ENCODE data around the gene SUCLG1. TPM values are rescaled to one million over a fixed set of nuclear protein-coding genes. Genes with fewer than 3 reads are reported as not detected.
A peak's percentile ranks its signal among the peaks of the same experiment; 100 is the strongest.

The SUCLG1 gene
- total RNA-seq, result 10 to 100 TPM; 66.1 to 69.0 TPM

DNA sequence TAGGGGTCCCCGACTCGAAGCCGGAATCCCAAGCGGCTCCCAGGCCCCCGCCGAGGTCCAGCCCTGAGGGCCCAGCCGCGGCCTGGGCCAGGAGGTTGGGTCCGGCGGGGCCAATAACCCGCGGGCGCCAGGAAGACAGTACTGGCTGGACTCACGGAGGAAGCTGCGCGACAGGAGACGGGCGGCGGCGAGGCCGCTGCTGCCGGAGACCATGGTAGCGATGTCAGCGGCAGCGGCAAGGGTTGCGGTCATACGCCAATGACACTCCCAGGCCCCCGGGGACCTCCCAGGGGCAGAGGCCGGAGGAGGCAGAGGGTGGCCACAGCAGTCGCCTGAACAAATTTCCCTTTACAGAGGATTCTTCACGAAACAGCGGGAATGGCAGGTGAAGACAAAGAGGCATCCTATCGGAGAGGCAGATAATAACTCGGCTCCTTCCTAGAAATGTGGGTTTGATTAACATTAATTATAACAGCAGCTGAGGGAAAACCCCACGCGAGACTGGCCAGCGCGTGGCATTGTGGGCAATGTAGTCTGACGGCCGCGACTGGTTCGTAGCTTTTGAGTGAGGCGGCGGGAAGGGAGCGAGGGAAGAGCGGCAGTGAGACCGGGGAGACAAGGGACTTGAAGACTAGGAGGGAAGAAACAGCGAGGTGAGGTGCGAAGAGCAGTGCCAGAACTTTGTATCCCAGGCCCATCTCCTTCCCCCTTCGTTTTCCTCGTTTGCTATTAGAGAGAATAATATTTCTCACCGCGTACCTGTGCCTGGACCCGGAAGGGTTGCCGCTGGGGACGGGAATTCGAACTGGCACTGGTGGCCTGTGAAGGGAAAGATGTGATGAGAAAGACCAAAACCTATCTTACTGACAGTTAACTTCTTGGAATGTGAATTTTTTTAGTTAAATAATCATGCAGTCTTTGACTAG is at the start of gene SUCLG1:
Gene SUCLG1, minus strand, starts transcription at position 263 of the 926 bp plus-strand sequence. Its CDS starts 11 bp downstream, at position 252.
- H3K4me1 Mint-ChIP-seq, result peaks cover 40% of the 10 kb centered on the region
- CTCF ChIA-PET, result interaction anchor here (0.8 to 1.7 kb wide), 2 partner anchors 59 to 467 kb away, joined by 3 to 8 read pairs; no protein-coding TSS in a partner anchor
- H3K27ac Mint-ChIP-seq, result peak within 1 kb of the TSS; percentile 77
- H3K9me3 Mint-ChIP-seq, result no peaks in the 10 kb centered on the region
- POLR2A ChIA-PET, result interaction anchor here (0.8 to 1.9 kb wide), 20 partner anchors 9 to 595 kb away, joined by 3 to 14 read pairs (median 4); partner anchors contain the start of genes DNAH6, TMSB10 and TRABD2A
- peak within 1 kb of the TSS; percentile 87 for H3K4me3 Mint-ChIP-seq
- peaks cover 2% of the 10 kb centered on the region for H3K36me3 Mint-ChIP-seq (ENCODE audit: low read depth)
- H3K27me3 Mint-ChIP-seq, result no peaks in the 10 kb centered on the region
- DNase-seq, result peak; percentile 89

DNA sequence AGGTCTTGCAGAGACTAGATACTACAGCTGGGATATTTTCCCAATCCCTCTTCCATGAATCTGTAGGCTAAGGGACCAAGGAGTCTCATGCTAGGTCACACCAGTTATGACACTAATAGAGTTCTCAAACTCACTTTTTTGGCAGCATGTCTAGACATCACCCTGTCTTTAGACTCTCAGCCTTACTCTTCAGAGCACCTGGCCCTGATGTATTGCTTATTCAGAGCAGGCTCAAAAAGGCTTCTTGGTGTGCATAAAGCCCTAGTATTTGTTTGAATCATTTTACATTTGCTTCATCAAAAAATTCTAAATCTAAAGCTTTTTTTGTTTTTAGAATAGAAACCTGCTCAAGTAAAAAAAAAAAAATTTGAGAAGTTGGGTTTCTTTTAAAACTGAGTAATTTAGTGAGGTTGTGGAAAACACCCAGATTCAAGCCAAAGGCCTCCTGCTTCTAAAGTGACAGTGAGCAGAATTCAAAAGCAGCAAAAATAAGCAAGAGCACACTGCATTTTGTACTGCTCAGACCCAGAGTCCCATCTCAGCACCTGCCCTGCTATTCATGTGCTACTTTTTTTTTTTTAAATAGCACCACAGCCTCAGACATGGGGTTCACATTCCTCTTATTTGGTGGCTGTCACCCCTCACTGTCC is 39.2 kb upstream of the SUCLG1 start:
- Mint-ChIP-seq H3K9me3 (no peaks in the 10 kb centered on the region), H3K4me1 (peaks cover 12% of the 10 kb centered on the region), H3K27me3 (peaks cover under 1% of the 10 kb centered on the region), H3K27ac (no peak overlapping the region), H3K4me3 (no peak overlapping the region), H3K36me3 (ENCODE audit: low read depth) (no peaks in the 10 kb centered on the region)
- DNase-seq, result no peak
- ChIA-PET CTCF (interaction anchor here (0.9 to 2.2 kb wide), 7 partner anchors 129 to 518 kb away, joined by 3 to 13 read pairs (median 5); no protein-coding TSS in a partner anchor), POLR2A (interaction anchor here (0.5 to 1.0 kb wide), 2 partner anchors 281 to 427 kb away, joined by 3 to 4 read pairs; no protein-coding TSS in a partner anchor)

DNA sequence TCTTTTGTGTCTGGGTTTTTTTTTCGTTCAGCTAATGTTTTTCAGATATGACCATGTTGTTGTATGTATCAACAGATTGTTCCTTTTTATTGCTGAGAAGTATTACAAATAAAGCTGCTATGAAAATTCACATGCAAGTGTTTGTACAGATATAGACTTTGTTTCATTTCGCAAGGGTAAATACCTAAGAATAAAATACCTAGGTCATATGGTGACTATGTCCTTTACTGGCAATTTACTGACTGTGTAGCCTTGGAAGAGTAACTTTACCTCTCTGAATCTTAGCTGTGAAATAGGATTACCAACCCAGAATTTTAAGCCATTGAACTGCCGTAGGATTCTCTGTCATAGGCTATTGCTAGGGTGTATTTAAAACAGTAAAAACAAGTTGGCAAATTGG is 38.2 kb upstream of the SUCLG1 start:
- Mint-ChIP-seq H3K4me3 (no peak overlapping the region), H3K36me3 (ENCODE audit: low read depth) (no peaks in the 10 kb centered on the region), H3K9me3 (no peaks in the 10 kb centered on the region), H3K27me3 (no peaks in the 10 kb centered on the region), H3K27ac (no peak overlapping the region), H3K4me1 (peaks cover 12% of the 10 kb centered on the region)
- DNase-seq, result no peak
- ChIA-PET POLR2A (interaction anchor here (1.0 kb wide), 1 partner anchor 428 kb away, joined by 4 read pairs; no protein-coding TSS in a partner anchor), CTCF (interaction anchor here (0.8 to 2.2 kb wide), 8 partner anchors 130 to 519 kb away, joined by 3 to 13 read pairs (median 4); no protein-coding TSS in a partner anchor)

DNA sequence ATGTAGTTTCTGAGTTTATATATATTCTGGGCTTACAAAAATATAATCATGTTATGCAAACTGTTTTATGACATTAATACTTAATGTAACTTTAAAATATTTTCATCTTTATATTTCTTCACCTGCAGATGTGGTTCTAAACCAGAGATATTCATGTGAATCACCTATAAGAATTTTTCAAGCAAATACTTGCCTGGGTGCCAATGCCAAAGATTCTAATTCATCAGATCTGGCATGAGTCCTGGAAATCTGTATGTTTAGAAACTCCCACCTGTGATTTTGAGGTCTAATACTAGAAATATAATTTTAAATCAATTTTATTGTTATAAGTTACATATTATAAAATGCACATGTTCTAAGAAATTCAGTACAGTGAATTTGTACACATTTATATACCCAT is 37.3 kb upstream of the SUCLG1 start:
- Mint-ChIP-seq H3K4me3 (no peak overlapping the region), H3K4me1 (peaks cover 12% of the 10 kb centered on the region), H3K27ac (no peak overlapping the region), H3K27me3 (no peaks in the 10 kb centered on the region), H3K36me3 (ENCODE audit: low read depth) (no peaks in the 10 kb centered on the region), H3K9me3 (no peaks in the 10 kb centered on the region)
- no peak for DNase-seq
- CTCF ChIA-PET, result no interaction called here
- POLR2A ChIA-PET, result no interaction called here

DNA sequence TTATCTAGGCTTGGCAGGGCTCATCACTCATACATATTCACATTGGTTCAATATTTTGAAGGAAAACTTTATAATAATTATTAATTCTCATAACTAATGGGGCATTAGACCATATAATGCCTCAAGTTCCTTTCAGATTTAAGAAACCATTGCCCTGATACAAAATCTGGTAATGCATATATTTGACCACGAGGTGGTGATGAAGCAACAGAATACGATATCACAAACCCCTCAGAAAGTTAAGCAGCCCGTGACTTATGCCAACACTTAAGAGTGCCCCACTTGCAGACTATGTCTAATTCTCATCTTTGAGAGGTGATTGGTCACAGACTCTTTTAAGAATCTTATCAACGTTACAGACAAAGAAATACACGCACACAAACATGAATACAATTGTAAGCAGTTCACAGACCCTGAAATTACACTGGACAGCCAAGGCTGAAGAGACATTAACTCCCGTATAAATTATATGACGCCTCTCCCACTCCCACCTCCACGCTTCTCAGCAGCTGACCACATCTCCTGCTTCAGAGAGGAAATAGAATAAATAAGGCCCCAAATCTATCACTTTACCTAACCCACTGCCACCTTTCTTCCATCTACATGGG is 36.6 kb upstream of the SUCLG1 start:
- Mint-ChIP-seq H3K36me3 (ENCODE audit: low read depth) (no peaks in the 10 kb centered on the region), H3K27ac (no peak overlapping the region), H3K9me3 (no peaks in the 10 kb centered on the region), H3K4me3 (no peak overlapping the region), H3K27me3 (no peaks in the 10 kb centered on the region), H3K4me1 (peaks cover 12% of the 10 kb centered on the region)
- POLR2A ChIA-PET, result no interaction called here
- CTCF ChIA-PET, result interaction anchor here (1.8 to 2.6 kb wide), 2 partner anchors 387 to 430 kb away, joined by 4 to 10 read pairs; no protein-coding TSS in a partner anchor
- peak; percentile 29 for DNase-seq

DNA sequence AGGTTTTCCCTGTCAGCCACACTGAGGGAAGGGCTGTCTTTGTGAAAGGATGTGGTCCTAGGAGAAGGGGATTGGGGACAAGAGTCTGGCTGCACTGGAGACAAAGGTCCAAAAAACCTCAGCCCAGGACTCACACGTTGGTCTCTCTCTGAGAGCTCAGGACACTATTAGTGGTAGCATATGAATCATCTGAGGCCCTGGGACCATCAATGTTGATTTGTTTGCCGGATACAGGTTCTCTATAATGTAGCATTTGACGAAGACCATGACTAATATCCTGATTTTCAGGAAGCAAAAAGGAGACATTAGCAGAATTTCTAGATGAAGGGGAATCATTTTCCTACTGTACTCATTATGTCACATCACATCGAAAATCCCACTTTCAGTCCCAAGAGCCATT is 35.0 kb upstream of the SUCLG1 start:
- Mint-ChIP-seq H3K27ac (no peak overlapping the region), H3K4me3 (no peak overlapping the region), H3K36me3 (ENCODE audit: low read depth) (no peaks in the 10 kb centered on the region), H3K9me3 (no peaks in the 10 kb centered on the region), H3K4me1 (peaks cover 10% of the 10 kb centered on the region), H3K27me3 (no peaks in the 10 kb centered on the region)
- ChIA-PET CTCF (interaction anchor here (1.2 to 2.6 kb wide), 3 partner anchors 22 to 432 kb away, joined by 3 to 10 read pairs (median 4); partner anchors contain the start of gene DNAH6), POLR2A (no interaction called here)
- no peak for DNase-seq

DNA sequence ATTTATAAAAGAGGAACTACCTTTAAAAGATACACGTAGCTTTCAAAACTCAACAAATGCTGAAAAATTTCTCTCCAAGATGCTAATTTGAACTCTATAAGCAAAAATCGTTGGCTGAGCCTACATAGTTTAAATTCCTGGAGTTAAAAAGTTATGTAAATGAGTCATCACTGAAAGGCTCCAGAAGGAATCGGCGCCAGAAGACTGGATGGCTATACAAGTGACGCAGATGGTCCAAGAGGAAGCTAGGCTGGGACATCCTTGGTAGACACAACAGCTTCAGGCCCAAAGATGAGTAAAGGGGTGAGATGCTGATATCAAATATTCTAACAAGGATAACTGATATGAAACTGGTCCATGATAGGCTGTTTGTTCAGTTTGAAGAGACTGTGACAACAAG is 34.4 kb upstream of the SUCLG1 start:
- ChIA-PET CTCF (interaction anchor here (0.9 to 2.6 kb wide), 4 partner anchors 22 to 432 kb away, joined by 3 to 10 read pairs (median 4); partner anchors contain the start of gene DNAH6), POLR2A (no interaction called here)
- Mint-ChIP-seq H3K4me3 (no peak overlapping the region), H3K4me1 (peaks cover 10% of the 10 kb centered on the region), H3K27ac (no peak overlapping the region), H3K9me3 (no peaks in the 10 kb centered on the region), H3K36me3 (ENCODE audit: low read depth) (no peaks in the 10 kb centered on the region), H3K27me3 (no peaks in the 10 kb centered on the region)
- no peak for DNase-seq

DNA sequence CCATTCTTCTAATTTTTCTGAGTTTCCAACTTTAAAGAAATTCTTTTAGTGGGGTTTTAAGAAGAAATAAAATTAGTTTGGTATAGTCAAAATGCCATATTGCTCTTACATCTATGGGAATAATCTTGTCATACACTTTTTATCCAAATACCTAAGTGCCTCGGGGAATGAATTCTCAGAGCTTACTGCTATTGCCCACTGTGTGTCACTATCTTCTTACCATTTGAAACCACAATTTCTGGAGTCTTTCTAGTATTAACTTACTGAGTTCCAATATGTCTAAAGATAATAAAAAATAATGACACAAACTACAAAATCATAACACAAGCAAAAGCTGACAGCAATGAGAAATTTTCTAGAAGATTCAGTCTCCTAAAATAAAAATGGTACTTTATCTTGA is 33.5 kb upstream of the SUCLG1 start:
- CTCF ChIA-PET, result interaction anchor here (0.5 to 2.6 kb wide), 4 partner anchors 23 to 433 kb away, joined by 3 to 10 read pairs (median 3); partner anchors contain the start of gene DNAH6
- no peaks in the 10 kb centered on the region for H3K27me3 Mint-ChIP-seq
- POLR2A ChIA-PET, result no interaction called here

DNA sequence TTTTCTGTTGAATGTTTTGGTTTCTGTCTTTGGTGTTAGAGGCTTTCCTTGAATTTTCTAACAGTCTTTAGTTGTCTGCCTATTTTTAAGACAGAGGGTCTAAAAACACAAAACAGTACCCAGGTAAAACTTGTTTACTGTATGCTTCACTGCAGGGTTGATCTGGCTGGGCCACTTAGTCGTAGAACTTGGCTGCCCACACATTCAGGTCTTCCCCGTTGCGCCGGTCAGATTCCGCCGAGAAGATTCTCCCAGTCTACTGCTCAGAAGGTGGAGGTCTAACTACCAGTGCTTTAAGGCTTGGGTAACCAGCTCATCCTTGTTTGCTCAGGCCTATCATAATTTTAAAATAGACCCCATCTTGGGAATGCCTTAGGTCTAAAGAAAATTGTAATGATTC is 32.7 kb upstream of the SUCLG1 start:
- no peak overlapping the region for H3K27ac Mint-ChIP-seq
- peaks cover 10% of the 10 kb centered on the region for H3K4me1 Mint-ChIP-seq
- no peaks in the 10 kb centered on the region for H3K36me3 Mint-ChIP-seq (ENCODE audit: low read depth)
- ChIA-PET CTCF (interaction anchor here (0.7 to 1.1 kb wide), 3 partner anchors 34 to 434 kb away, joined by 3 to 5 read pairs (median 3); no protein-coding TSS in a partner anchor), POLR2A (no interaction called here)
- no peak overlapping the region for H3K4me3 Mint-ChIP-seq
- H3K27me3 Mint-ChIP-seq, result no peaks in the 10 kb centered on the region
- no peak for DNase-seq
- no peaks in the 10 kb centered on the region for H3K9me3 Mint-ChIP-seq

More for the DNA sequence above, 33.5 kb upstream of the SUCLG1 start:
- DNase-seq, result no peak
- Mint-ChIP-seq H3K27ac (no peak overlapping the region), H3K9me3 (no peaks in the 10 kb centered on the region), H3K4me1 (peaks cover 10% of the 10 kb centered on the region), H3K4me3 (no peak overlapping the region), H3K36me3 (ENCODE audit: low read depth) (no peaks in the 10 kb centered on the region)

DNA sequence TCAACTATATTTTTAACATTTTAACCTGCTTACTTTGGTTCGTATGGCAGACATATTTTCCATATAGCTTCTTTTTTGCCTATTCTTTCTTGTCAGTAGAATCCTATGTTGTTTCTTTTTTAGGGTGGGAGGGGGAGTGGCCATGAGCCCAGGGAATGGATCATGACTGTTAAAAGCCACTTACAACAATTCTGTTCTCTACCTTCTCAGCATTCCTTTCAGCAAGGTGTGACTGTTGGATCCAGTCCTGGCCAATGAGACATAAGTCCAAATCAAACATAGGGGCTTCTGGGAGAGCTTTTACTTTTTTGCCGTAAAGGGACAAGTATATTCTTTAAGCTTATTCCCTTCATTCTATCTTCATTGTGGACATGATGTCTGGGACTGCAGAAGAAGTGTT is 32.2 kb upstream of the SUCLG1 start:
- H3K36me3 Mint-ChIP-seq (ENCODE audit: low read depth), result no peaks in the 10 kb centered on the region
- H3K27me3 Mint-ChIP-seq, result no peaks in the 10 kb centered on the region
- H3K4me1 Mint-ChIP-seq, result peaks cover 10% of the 10 kb centered on the region
- no peak overlapping the region for H3K27ac Mint-ChIP-seq
- H3K9me3 Mint-ChIP-seq, result no peaks in the 10 kb centered on the region
- H3K4me3 Mint-ChIP-seq, result no peak overlapping the region
- CTCF ChIA-PET, result interaction anchor here (0.7 to 1.1 kb wide), 3 partner anchors 34 to 434 kb away, joined by 3 to 5 read pairs (median 3); no protein-coding TSS in a partner anchor
- no peak for DNase-seq
- POLR2A ChIA-PET, result no interaction called here

DNA sequence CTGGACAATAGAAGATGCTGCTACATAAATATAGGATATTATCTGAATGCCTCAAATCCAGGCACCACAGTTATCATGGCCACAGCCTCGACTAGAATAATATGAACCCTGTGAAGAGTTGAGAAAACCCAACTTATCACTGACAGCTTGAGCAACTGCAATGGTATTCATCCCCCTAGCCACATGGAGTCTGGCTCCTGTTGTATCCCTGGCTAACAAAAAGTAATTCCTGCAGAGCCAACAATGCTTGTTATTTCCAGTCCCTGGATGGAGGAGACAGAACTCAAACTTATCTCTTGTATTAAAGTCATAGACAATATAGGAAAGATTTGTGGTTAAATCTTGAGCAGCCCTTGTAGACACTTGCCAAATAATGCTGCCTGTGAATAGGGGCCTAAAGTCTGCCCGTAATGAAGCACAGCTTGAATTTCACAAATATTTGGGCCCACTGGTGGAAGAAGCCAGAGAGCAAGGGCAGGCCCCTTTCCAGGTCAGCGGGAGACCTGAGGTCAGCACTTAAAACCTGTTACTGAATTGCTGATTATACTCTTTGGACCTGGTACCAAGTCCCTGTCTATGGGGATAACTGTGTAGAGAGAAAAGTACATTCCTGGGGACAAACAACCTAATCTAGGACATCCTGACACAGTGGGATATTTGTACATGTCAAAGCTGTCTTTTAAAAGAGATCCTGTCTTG is 28.4 kb upstream of the SUCLG1 start:
- CTCF ChIA-PET, result no interaction called here
- Mint-ChIP-seq H3K27me3 (no peaks in the 10 kb centered on the region), H3K4me1 (no peaks in the 10 kb centered on the region), H3K36me3 (ENCODE audit: low read depth) (no peaks in the 10 kb centered on the region), H3K27ac (no peak overlapping the region), H3K9me3 (no peaks in the 10 kb centered on the region), H3K4me3 (no peak overlapping the region)
- POLR2A ChIA-PET, result interaction anchor here (1.0 kb wide), 1 partner anchor 29 kb away, joined by 3 read pairs; the partner anchor contains the start of gene DNAH6
- DNase-seq, result no peak
